Measurements from ENCODE around the gene FCMR. TPM values are rescaled to one million over a fixed set of nuclear protein-coding genes. Genes with fewer than 3 reads are reported as not detected.

Gene FCMR
- total and polyA plus RNA-seq, 2 experiments from 2014 or later: 0.84 TPM; not detected in 1

DNA sequence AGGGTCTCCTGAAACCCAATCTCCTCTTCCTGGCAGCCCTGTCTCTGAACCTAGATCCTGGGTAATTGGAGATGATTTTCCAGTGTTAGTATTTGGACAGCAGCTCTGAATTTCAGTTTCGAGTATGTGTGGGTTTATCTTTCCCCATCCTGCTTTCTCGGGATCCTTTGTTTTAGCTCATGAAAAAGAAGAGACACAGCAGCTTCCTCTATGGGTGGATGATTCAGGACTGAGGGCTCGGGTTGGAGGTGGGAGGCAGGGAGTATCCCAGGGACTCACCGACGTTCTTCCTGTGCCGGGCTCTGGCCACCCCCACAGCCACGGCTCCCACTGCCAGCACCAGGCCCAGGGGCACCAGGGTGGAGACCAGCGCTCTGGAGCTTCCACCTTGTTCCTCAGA, 10.4 kb upstream of the FCMR start (continued):
- TF ChIP-seq, protein P1, sequence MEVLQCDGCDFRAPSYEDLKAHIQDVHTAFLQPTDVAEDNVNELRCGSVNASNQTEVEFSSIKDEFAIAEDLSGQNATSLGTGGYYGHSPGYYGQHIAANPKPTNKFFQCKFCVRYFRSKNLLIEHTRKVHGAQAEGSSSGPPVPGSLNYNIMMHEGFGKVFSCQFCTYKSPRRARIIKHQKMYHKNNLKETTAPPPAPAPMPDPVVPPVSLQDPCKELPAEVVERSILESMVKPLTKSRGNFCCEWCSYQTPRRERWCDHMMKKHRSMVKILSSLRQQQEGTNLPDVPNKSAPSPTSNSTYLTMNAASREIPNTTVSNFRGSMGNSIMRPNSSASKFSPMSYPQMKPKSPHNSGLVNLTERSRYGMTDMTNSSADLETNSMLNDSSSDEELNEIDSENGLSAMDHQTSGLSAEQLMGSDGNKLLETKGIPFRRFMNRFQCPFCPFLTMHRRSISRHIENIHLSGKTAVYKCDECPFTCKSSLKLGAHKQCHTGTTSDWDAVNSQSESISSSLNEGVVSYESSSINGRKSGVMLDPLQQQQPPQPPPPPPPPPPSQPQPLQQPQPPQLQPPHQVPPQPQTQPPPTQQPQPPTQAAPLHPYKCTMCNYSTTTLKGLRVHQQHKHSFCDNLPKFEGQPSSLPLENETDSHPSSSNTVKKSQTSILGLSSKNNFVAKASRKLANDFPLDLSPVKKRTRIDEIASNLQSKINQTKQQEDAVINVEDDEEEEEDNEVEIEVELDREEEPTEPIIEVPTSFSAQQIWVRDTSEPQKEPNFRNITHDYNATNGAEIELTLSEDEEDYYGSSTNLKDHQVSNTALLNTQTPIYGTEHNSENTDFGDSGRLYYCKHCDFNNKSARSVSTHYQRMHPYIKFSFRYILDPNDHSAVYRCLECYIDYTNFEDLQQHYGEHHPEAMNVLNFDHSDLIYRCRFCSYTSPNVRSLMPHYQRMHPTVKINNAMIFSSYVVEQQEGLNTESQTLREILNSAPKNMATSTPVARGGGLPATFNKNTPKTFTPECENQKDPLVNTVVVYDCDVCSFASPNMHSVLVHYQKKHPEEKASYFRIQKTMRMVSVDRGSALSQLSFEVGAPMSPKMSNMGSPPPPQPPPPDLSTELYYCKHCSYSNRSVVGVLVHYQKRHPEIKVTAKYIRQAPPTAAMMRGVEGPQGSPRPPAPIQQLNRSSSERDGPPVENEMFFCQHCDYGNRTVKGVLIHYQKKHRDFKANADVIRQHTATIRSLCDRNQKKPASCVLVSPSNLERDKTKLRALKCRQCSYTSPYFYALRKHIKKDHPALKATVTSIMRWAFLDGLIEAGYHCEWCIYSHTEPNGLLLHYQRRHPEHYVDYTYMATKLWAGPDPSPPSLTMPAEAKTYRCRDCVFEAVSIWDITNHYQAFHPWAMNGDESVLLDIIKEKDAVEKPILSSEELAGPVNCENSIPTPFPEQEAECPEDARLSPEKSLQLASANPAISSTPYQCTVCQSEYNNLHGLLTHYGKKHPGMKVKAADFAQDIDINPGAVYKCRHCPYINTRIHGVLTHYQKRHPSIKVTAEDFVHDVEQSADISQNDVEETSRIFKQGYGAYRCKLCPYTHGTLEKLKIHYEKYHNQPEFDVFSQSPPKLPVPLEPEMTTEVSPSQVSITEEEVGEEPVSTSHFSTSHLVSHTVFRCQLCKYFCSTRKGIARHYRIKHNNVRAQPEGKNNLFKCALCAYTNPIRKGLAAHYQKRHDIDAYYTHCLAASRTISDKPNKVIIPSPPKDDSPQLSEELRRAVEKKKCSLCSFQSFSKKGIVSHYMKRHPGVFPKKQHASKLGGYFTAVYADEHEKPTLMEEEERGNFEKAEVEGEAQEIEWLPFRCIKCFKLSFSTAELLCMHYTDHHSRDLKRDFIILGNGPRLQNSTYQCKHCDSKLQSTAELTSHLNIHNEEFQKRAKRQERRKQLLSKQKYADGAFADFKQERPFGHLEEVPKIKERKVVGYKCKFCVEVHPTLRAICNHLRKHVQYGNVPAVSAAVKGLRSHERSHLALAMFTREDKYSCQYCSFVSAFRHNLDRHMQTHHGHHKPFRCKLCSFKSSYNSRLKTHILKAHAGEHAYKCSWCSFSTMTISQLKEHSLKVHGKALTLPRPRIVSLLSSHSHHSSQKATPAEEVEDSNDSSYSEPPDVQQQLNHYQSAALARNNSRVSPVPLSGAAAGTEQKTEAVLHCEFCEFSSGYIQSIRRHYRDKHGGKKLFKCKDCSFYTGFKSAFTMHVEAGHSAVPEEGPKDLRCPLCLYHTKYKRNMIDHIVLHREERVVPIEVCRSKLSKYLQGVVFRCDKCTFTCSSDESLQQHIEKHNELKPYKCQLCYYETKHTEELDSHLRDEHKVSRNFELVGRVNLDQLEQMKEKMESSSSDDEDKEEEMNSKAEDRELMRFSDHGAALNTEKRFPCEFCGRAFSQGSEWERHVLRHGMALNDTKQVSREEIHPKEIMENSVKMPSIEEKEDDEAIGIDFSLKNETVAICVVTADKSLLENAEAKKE (CRISPR knock-in tag; IDR thresholded peaks at IDR 0.05): no peak
- no peak for TF ChIP-seq EZH2phosphoT487 (IDR thresholded peaks at IDR 0.05; ENCODE audit: unreplicated experiment)
- TF ChIP-seq NANOG (IDR thresholded peaks at IDR 0.05; ENCODE audit: borderline replicate concordance): no peak

- Histone ChIP-seq H3F3A (replicated peaks; ENCODE audit: low read depth) (no peaks in the 10 kb centered on the region), H2AFZ (no peak overlapping the region), H3K4me1 (ENCODE audit: insufficient read depth) (no peaks in the 10 kb centered on the region), H3K9me2 (ENCODE audit: insufficient read depth) (no peaks in the 10 kb centered on the region), H3K36me3 (ENCODE audit: insufficient read depth) (no peaks in the 10 kb centered on the region), H3K4me2 (no peak overlapping the region), H3K27ac (ENCODE audit: low read depth) (no peak overlapping the region), H3K79me2 (replicated peaks; ENCODE audit: insufficient read depth) (no peaks in the 10 kb centered on the region), H3K4me3 (no peak overlapping the region), H4K20me1 (replicated peaks; ENCODE audit: insufficient read depth) (no peaks in the 10 kb centered on the region), H3K27me3 (ENCODE audit: insufficient read depth) (no peaks in the 10 kb centered on the region)
- H3K27me3 Mint-ChIP-seq (ENCODE audit: insufficient read depth, low read depth, poor library complexity): peaks cover 2% of the 10 kb centered on the region
- no peaks in the 10 kb centered on the region for H3K4me1 Mint-ChIP-seq
- peak in 1 of 2 experiments; percentile 31; a peak in 2 of 4 replicates for TF ChIP-seq CTCF (conservative IDR thresholded peaks at IDR 0.05; ENCODE audit: low read depth in 2 of 2)
- TF ChIP-seq, protein P2, sequence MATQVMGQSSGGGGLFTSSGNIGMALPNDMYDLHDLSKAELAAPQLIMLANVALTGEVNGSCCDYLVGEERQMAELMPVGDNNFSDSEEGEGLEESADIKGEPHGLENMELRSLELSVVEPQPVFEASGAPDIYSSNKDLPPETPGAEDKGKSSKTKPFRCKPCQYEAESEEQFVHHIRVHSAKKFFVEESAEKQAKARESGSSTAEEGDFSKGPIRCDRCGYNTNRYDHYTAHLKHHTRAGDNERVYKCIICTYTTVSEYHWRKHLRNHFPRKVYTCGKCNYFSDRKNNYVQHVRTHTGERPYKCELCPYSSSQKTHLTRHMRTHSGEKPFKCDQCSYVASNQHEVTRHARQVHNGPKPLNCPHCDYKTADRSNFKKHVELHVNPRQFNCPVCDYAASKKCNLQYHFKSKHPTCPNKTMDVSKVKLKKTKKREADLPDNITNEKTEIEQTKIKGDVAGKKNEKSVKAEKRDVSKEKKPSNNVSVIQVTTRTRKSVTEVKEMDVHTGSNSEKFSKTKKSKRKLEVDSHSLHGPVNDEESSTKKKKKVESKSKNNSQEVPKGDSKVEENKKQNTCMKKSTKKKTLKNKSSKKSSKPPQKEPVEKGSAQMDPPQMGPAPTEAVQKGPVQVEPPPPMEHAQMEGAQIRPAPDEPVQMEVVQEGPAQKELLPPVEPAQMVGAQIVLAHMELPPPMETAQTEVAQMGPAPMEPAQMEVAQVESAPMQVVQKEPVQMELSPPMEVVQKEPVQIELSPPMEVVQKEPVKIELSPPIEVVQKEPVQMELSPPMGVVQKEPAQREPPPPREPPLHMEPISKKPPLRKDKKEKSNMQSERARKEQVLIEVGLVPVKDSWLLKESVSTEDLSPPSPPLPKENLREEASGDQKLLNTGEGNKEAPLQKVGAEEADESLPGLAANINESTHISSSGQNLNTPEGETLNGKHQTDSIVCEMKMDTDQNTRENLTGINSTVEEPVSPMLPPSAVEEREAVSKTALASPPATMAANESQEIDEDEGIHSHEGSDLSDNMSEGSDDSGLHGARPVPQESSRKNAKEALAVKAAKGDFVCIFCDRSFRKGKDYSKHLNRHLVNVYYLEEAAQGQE (IDR thresholded peaks at IDR 0.05; ENCODE audit: unreplicated experiment): no peak
- TF ChIP-seq EZH2phosphoT487 (IDR thresholded peaks at IDR 0.05; ENCODE audit: unreplicated experiment): no peak
- peak; percentile 70 for ATAC-seq
- H3K36me3 Mint-ChIP-seq (ENCODE audit: low read depth): no peaks in the 10 kb centered on the region
- no peak overlapping the region for H3K4me3 Mint-ChIP-seq
- H3K27ac Mint-ChIP-seq: no peak overlapping the region
- no peaks in the 10 kb centered on the region for H3K9me3 Mint-ChIP-seq
- DNase-seq (ENCODE audit: low spot score): peak; percentile 62
Measured at GRCh38 chr1:206931709-206932108, 10.0 kb upstream of the FCMR start.
